RPMI8226 (cell line): Measurements from ENCODE around the gene ACTL8.

Source experiments
- DNase-seq: peaks from one replicate; pipeline ENCODE4 v3.0.0-alpha.2; 2015

Gene ACTL8

GRCh38 chr1:17810668-17811067, 55.5 kb downstream of the ACTL8 start:
- no peak for DNase-seq

GRCh38 chr1:17816511-17816910, 61.4 kb downstream of the ACTL8 start:
- DNase-seq: no peak

GRCh38 chr1:17819129-17819802, 64.1 kb downstream of the ACTL8 start:
- no peak for DNase-seq

- no peak for DNase-seq
Measured at GRCh38 chr1:17820198-17820597, 65.1 kb downstream of the ACTL8 start.

- no peak for DNase-seq
Measured at GRCh38 chr1:17822741-17823426, 67.8 kb downstream of the ACTL8 start.

- no peak for DNase-seq
Measured at GRCh38 chr1:17825273-17826164, 70.4 kb downstream of the ACTL8 start.

- DNase-seq: peak; percentile 62
Measured at GRCh38 chr1:17826165-17826488, 71.0 kb downstream of the ACTL8 start.

GRCh38 chr1:17828991-17829390, 73.9 kb downstream of the ACTL8 start:
- no peak for DNase-seq

GRCh38 chr1:17829579-17829978, 74.4 kb downstream of the ACTL8 start:
- no peak for DNase-seq

GRCh38 chr1:17831597-17831996, 76.5 kb downstream of the ACTL8 start:
- peak; percentile 77 for DNase-seq

- DNase-seq: no peak
Measured at GRCh38 chr1:17833661-17834501, 78.7 kb downstream of the ACTL8 start.

- DNase-seq: no peak
Measured at GRCh38 chr1:17834561-17835100, 79.5 kb downstream of the ACTL8 start.

GRCh38 chr1:17837233-17838030, 82.3 kb downstream of the ACTL8 start:
- no peak for DNase-seq

GRCh38 chr1:17839641-17840196, 84.6 kb downstream of the ACTL8 start:
- DNase-seq: no peak

- DNase-seq: no peak
Measured at GRCh38 chr1:17841944-17842343, 86.8 kb downstream of the ACTL8 start.

GRCh38 chr1:17842686-17843085, 87.6 kb downstream of the ACTL8 start:
- no peak for DNase-seq

GRCh38 chr1:17844185-17844826, 89.2 kb downstream of the ACTL8 start:
- DNase-seq: no peak

- no peak for DNase-seq
Measured at GRCh38 chr1:17845583-17845982, 90.5 kb downstream of the ACTL8 start.

GRCh38 chr1:17846341-17846740, 91.2 kb downstream of the ACTL8 start:
- DNase-seq: no peak

GRCh38 chr1:17847111-17847510, 92.0 kb downstream of the ACTL8 start:
- no peak for DNase-seq

- no peak for DNase-seq
Measured at GRCh38 chr1:17849216-17849615, 94.1 kb downstream of the ACTL8 start.
